ENCODE results near the gene PRKCE. TPM values are rescaled to one million over a fixed set of nuclear protein-coding genes. Genes with fewer than 3 reads are reported as not detected.

PRKCE gene
- total RNA-seq, 1 experiment from 2014 or later: 14.8 TPM

DNA sequence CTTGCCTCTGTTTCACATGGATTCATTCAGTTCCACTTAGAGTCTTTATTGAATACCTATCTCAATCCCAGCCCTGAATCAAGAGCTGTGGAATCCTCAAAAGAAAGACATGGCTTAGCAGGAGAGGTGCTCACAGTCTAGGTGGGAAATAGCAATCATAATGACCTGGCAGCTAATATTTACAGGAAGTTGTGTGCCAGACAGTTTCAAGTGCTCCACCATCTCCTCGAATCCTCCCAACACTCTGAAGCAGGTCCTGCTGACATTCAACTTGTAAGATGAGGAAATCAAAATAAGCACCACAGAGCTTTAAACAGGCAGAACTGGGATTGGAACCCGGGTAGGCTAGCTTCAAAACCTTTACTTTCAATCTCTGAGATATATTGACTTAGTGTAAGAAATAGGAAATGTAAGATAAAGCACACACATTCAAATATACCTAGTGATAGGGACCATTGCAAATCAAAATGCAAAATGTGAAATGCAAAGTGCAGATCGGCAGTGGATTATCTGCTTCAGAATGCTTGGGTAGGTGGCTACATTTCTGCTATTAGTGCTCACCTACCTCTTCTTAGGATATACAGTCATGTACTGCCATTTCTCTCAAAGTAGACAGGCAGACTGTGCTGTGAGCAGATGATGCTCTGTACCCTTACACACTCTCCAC lies 182.0 kb downstream of the PRKCE start:
- Histone ChIP-seq H3K4me2 (ENCODE audit: low read length) (no peak overlapping the region), H4K20me1 (ENCODE audit: insufficient read depth) (no peaks in the 10 kb centered on the region), H3K9me3 (ENCODE audit: control insufficient read depth in 1 of 2, insufficient read depth in 1 of 2, low read depth in 1 of 2, low read length in 2 of 2) (peaks cover 9 to 13% of the 10 kb centered on the region in 2 experiments; a peak in 2 of 4 replicates), H3K9ac (ENCODE audit: low read length) (no peak overlapping the region), H3K4me1 (ENCODE audit: control insufficient read depth in 1 of 2, insufficient read depth in 2 of 2, low read length in 2 of 2) (no peaks in the 10 kb centered on the region), H3K9me2 (ENCODE audit: insufficient read depth) (no peaks in the 10 kb centered on the region), H3K4me3 (replicated peaks in 1 of 2; ENCODE audit: low read depth in 1 of 2, low read length in 2 of 2) (no peak overlapping the region), H2AFZ (ENCODE audit: low read depth, low read length, poor library complexity, severe bottlenecking) (no peak overlapping the region), H3K79me2 (ENCODE audit: insufficient read depth, low read length) (0 out of 2 replicates have a peak, but pooled peaks cover 4% of the 10 kb centered on the region), H3K27me3 (ENCODE audit: insufficient read depth, low read length) (no peaks in the 10 kb centered on the region), H3K36me3 (ENCODE audit: control insufficient read depth in 1 of 2, insufficient read depth in 2 of 2, low read length in 2 of 2) (no peaks in the 10 kb centered on the region), H3K27ac (ENCODE audit: low read depth, low read length) (no peak overlapping the region)
- no peak for ATAC-seq
- ChIA-PET RAD21 (ENCODE audit: low non-redundant PET in 1 of 2, low total read pairs in 2 of 2, uncharacterized antibody in 2 of 2, unreplicated experiment in 2 of 2) (no interaction called here), POLR2A (no interaction called here), CTCF (no interaction called here)
- no peak for DNase-seq (ENCODE audit: low read depth, low spot score)
- BruUV-seq (replicated peaks): no TSS peak
- TF ChIP-seq, protein P1, sequence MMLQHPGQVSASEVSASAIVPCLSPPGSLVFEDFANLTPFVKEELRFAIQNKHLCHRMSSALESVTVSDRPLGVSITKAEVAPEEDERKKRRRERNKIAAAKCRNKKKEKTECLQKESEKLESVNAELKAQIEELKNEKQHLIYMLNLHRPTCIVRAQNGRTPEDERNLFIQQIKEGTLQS (IDR thresholded peaks at IDR 0.05): no peak
- TF ChIP-seq JUND (IDR thresholded peaks at IDR 0.05) (no peak), EZH2phosphoT487 (IDR thresholded peaks at IDR 0.05; ENCODE audit: borderline replicate concordance) (no peak), SIN3A (IDR thresholded peaks at IDR 0.05; ENCODE audit: low read depth) (no peak), RAD21 (IDR thresholded peaks at IDR 0.05; ENCODE audit: low read depth) (no peak), SP1 (IDR thresholded peaks at IDR 0.05; ENCODE audit: low read depth) (no peak), SRF (IDR thresholded peaks at IDR 0.05; ENCODE audit: low read depth) (no peak), TCF7L2 (IDR thresholded peaks at IDR 0.05; ENCODE audit: borderline replicate concordance, extremely low read depth, insufficient read depth, insufficient read length) (no peak), ELF1 (IDR thresholded peaks at IDR 0.05; ENCODE audit: borderline replicate concordance, low read depth) (no peak), CEBPB (IDR thresholded peaks at IDR 0.05; ENCODE audit: low read depth) (no peak), POLR2A (IDR thresholded peaks at IDR 0.05; ENCODE audit: borderline replicate concordance, extremely low read depth, insufficient read depth, insufficient read length) (no peak)
- TF ChIP-seq, protein P2, sequence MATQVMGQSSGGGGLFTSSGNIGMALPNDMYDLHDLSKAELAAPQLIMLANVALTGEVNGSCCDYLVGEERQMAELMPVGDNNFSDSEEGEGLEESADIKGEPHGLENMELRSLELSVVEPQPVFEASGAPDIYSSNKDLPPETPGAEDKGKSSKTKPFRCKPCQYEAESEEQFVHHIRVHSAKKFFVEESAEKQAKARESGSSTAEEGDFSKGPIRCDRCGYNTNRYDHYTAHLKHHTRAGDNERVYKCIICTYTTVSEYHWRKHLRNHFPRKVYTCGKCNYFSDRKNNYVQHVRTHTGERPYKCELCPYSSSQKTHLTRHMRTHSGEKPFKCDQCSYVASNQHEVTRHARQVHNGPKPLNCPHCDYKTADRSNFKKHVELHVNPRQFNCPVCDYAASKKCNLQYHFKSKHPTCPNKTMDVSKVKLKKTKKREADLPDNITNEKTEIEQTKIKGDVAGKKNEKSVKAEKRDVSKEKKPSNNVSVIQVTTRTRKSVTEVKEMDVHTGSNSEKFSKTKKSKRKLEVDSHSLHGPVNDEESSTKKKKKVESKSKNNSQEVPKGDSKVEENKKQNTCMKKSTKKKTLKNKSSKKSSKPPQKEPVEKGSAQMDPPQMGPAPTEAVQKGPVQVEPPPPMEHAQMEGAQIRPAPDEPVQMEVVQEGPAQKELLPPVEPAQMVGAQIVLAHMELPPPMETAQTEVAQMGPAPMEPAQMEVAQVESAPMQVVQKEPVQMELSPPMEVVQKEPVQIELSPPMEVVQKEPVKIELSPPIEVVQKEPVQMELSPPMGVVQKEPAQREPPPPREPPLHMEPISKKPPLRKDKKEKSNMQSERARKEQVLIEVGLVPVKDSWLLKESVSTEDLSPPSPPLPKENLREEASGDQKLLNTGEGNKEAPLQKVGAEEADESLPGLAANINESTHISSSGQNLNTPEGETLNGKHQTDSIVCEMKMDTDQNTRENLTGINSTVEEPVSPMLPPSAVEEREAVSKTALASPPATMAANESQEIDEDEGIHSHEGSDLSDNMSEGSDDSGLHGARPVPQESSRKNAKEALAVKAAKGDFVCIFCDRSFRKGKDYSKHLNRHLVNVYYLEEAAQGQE (IDR thresholded peaks at IDR 0.05; ENCODE audit: low read depth): no peak
- intact Hi-C loops (cut with micrococcal nuclease): no loop called here
